Prostate gland (tissue), 2 donors: Measurements from ENCODE around the gene SCAI. TPM values are rescaled to one million over a fixed set of nuclear protein-coding genes. Genes with fewer than 3 reads are reported as not detected.

Source experiments
- DNase-seq: peaks from one replicate; pipeline ENCODE4 v3.0.0-alpha.2; 2019; ENCODE audit warnings: low spot score
- H3K27ac ChIP-seq, 2 donors: fragments of 200-600 bp; sonication (generic); 2 replicates each; pipeline ENCODE4 v1.5.1; 2017 to 2019
- H3K27me3 ChIP-seq: fragments of 200-600 bp; sonication (generic); replicated peaks from 2 replicates; pipeline ENCODE4 v1.5.1; 2019; ENCODE audit not compliant: insufficient read depth
- H3K36me3 ChIP-seq, 2 donors: fragments of 200-600 bp; sonication (generic); 1 replicate in 1 of 2; 2 replicates in 1 of 2; pipeline versions ENCODE4 v1.5.1 to v1.8.1; 2017 to 2019
- H3K4me1 ChIP-seq: fragments of 200-600 bp; sonication (generic); replicated peaks from 2 replicates; pipeline ENCODE4 v1.5.1; 2019
- H3K4me3 ChIP-seq, 2 donors: fragments of 200-600 bp; sonication (generic); 2 replicates each; pipeline ENCODE4 v1.5.1; 2017 to 2019
- H3K9me3 ChIP-seq: fragments of 200-600 bp; sonication (generic); 2 replicates; pipeline ENCODE4 v1.5.1; 2017
- POLR2A ChIP-seq: fragments of 450-650 bp; IDR thresholded peaks from one replicate; pipeline ENCODE4 v1.6.1; 2016; ENCODE audit warnings: antibody characterized with exemption, mild to moderate bottlenecking
- POLR2AphosphoS5 ChIP-seq: sonication (generic); formaldehyde crosslinking; IDR thresholded peaks from one replicate; pipeline ENCODE4 v1.6.1; 2017; ENCODE audit warnings: antibody characterized with exemption
- WGBS: methylation state at CpG from one replicate; pipeline ENCODE4 v1.1.5; 2018; 5-methylcytosine and 5-hydroxymethylcytosine counted together
- intact Hi-C: fragments of 100-400 bp; cut with DNase I; formaldehyde crosslinking; loops from one replicate; pipeline ENCODE4 v1.14.2; 2022
- total RNA-seq, 2 donors: library from RNA; depleted of rRNA; stranded (reverse); fragments of >200 nt; gene quantifications; one replicate each; pipeline ENCODE4 v1.1.0, GENCODE V29; 2016
- TF ChIP-seq, protein P1 (sequence below), 4 experiments: fragments of 200-600 bp in 2 of 4; fragments of 450-650 bp in 2 of 4; sonication (generic) in 2 of 4; IDR thresholded peaks; 1 replicate in 3 of 4; 2 replicates in 1 of 4; pipeline ENCODE4 v1.5.1; 2016 to 2019; ENCODE audit warnings: antibody characterized with exemption in 4 of 4, mild to moderate bottlenecking in 2 of 4, moderate library complexity in 2 of 4

SCAI gene
- total RNA-seq, 2 donors from 2014 or later: 3.4 to 8.6 TPM

DNA sequence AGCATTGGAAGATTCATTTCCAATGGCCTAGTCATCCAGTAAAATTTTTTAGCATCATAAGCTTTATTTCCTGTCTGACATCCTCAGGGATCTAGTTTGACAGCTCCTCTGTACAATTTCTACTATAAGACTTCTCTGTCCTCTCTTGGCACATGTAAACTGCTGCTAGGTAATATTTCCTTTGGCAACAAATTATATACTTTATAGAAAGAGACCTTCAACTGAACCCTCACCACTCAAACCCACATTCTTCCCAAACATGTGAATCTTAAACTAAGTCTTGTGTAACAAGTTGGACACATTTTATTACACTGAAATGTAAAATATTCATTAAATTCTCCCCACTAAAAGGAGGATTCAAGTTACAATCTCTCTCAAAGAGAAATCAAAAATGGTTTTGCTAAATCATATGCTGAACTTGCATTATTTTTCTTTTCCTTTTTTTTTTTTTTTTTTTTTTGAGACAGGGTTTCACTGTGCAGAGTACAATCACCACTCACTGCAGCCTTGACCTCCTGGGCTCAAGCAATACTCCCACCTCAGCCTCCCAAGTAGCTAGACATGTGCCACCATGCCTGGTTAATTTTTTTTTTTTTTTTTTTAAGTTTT lies 36.9 kb downstream of the SCAI start:
- Histone ChIP-seq H3K36me3 (no peaks in the 10 kb centered on the region), H3K27ac (no peak overlapping the region), H3K4me3 (no peak overlapping the region), H3K4me1 (no peaks in the 10 kb centered on the region), H3K27me3 (no peaks in the 10 kb centered on the region), H3K9me3 (no peaks in the 10 kb centered on the region)
- intact Hi-C loops: no loop called here
- no peak for TF ChIP-seq POLR2A
- no peak for DNase-seq

DNA sequence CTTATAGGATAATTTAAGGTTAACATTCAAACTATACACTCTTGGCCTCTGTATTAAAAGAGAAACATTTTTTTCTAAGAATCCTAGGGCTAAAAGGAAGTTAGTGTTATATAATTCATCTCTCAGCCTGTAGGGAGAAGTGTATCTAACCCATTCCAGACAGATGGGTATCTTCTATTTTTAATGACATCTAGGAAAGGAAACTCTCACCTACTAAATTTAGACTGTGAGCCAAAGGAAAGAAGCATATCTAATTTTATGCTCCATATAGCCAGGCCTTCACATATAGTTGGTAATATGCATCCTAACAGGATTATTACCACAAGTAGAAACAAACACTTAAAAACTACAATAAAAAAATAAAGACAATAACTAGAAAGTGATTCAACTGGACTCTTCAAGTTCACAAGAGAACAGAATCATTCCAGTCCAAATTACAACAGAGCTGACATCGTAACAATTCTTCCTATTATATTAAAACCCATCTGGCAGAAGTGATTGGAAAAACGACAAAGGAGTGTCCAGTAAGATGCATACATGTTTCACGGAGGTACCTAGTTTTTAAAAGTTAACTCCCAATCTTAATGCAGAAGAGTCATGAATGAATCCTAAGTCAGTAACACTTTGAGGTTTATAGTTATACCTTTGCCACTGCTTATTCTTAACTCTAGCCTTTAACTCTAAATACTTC lies 39.4 kb downstream of the SCAI start:
- intact Hi-C loops: no loop called here
- no peak for DNase-seq
- TF ChIP-seq POLR2AphosphoS5: no peak
- no peak for TF ChIP-seq POLR2A
- TF ChIP-seq, protein P1, sequence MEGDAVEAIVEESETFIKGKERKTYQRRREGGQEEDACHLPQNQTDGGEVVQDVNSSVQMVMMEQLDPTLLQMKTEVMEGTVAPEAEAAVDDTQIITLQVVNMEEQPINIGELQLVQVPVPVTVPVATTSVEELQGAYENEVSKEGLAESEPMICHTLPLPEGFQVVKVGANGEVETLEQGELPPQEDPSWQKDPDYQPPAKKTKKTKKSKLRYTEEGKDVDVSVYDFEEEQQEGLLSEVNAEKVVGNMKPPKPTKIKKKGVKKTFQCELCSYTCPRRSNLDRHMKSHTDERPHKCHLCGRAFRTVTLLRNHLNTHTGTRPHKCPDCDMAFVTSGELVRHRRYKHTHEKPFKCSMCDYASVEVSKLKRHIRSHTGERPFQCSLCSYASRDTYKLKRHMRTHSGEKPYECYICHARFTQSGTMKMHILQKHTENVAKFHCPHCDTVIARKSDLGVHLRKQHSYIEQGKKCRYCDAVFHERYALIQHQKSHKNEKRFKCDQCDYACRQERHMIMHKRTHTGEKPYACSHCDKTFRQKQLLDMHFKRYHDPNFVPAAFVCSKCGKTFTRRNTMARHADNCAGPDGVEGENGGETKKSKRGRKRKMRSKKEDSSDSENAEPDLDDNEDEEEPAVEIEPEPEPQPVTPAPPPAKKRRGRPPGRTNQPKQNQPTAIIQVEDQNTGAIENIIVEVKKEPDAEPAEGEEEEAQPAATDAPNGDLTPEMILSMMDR (IDR thresholded peaks at IDR 0.05): no peak
- Histone ChIP-seq H3K36me3 (no peaks in the 10 kb centered on the region), H3K4me3 (no peak overlapping the region), H3K27ac (no peak overlapping the region), H3K4me1 (no peaks in the 10 kb centered on the region), H3K27me3 (no peaks in the 10 kb centered on the region), H3K9me3 (no peaks in the 10 kb centered on the region)
- 37% methylated on average over 3 of the region's 3 CpGs for WGBS

DNA sequence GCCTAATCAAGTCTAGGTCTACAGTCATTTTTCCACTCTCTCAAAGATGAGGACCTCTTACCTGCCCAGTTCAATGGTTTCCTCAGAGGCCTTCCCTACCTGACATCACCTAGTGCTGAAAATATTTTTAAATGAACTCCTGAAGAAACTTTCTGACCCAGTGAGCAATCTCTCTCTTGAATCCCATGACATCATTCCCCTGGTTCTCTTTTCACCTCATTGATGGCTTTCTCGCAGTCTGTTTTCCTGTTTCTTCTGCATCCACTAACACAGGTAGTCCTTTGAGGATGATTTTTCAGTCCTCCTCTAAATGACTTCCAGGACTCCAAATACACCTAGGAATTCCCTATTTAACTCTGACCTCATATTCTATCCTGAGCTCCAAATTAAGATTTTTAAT lies 40.3 kb downstream of the SCAI start:
- H3K4me1 ChIP-seq: no peaks in the 10 kb centered on the region
- WGBS: 100% methylated on average over 1 of the region's 1 CpG
- H3K36me3 ChIP-seq: no peaks in the 10 kb centered on the region
- intact Hi-C loops: no loop called here
- DNase-seq: no peak
- H3K4me3 ChIP-seq: no peak overlapping the region
- TF ChIP-seq POLR2A (no peak), POLR2AphosphoS5 (no peak)
- TF ChIP-seq, protein P1 (IDR thresholded peaks at IDR 0.05): no peak
- no peaks in the 10 kb centered on the region for H3K9me3 ChIP-seq
- H3K27me3 ChIP-seq: no peaks in the 10 kb centered on the region
- H3K27ac ChIP-seq: no peak overlapping the region

DNA sequence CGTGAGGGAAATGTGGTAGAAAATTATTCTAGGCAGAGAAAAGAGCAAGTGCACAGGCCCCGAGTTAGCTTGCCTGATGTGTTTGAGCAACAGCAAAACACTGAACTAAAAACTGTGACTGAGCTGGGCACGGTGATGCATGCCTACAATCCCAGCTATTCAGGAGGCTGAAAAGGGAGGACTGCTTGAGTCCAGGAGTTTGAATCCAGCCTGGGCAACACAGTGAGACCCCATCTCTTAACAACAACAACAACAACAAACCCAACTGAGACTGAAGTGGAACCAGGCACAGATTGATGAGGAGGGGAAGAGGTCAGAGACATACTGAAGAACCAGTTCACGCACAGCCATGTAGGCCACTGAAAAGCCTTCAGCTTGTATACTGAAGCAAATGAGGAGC lies 42.5 kb downstream of the SCAI start:
- 88% methylated on average over 4 of the region's 4 CpGs for WGBS
- Histone ChIP-seq H3K9me3 (no peaks in the 10 kb centered on the region), H3K4me1 (no peaks in the 10 kb centered on the region), H3K4me3 (no peak overlapping the region), H3K27ac (no peak overlapping the region), H3K27me3 (no peaks in the 10 kb centered on the region), H3K36me3 (no peaks in the 10 kb centered on the region)
- intact Hi-C loops: no loop called here
- DNase-seq: no peak
- TF ChIP-seq POLR2A: no peak
- TF ChIP-seq POLR2AphosphoS5: no peak
- TF ChIP-seq, protein P1 (IDR thresholded peaks at IDR 0.05): no peak

DNA sequence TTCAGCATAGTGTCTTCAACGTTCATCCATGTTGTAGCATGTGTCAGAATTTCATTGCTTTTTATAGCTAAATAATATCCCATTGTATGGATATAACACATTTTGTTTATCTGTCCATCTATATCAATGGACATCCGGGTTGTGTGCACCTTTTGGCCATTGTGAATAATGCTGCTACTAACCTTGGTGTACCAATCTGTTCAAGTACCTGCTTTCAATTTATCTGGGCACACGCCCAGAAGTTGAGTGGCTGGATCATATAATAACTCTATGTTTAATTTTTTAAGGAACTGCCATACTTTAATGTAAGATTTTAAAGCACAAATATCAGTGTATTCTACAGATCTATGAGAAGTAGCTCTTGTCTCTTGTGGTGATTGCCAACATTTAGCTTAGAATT lies 43.5 kb downstream of the SCAI start:
- WGBS: 86% methylated on average over 3 of the region's 3 CpGs

More for the DNA sequence above, 43.5 kb downstream of the SCAI start:
- DNase-seq: no peak
- no peaks in the 10 kb centered on the region for H3K4me1 ChIP-seq
- no peaks in the 10 kb centered on the region for H3K27me3 ChIP-seq
- TF ChIP-seq, protein P1 (IDR thresholded peaks at IDR 0.05): no peak
- TF ChIP-seq POLR2AphosphoS5: no peak
- TF ChIP-seq POLR2A: no peak
- no peaks in the 10 kb centered on the region for H3K36me3 ChIP-seq
- no peaks in the 10 kb centered on the region for H3K9me3 ChIP-seq
- H3K4me3 ChIP-seq: no peak overlapping the region
- intact Hi-C loops: no loop called here
- H3K27ac ChIP-seq: no peak overlapping the region
